Stimulated activated CD4-positive, alpha-beta T cell treated with anti-CD3 and anti-CD28 coated beads, Interleukin-12 subunit alpha, Interleukin-12 subunit beta, amount 100 ng/mL, for 24 hours (primary cell): ENCODE data around the gene GPATCH3.
"Not testable (repeated sequence)": the region's sequence is repeated elsewhere in the genome, so short reads cannot be mapped to it uniquely, and the experiment has no call there.

ENCODE experiments used
- DNase-seq, 2 experiments: peaks; one replicate each; pipeline ENCODE4 v3.0.0-alpha.2; 2020; ENCODE audit warnings: low read depth in 2 of 2

GPATCH3 gene

DNA sequence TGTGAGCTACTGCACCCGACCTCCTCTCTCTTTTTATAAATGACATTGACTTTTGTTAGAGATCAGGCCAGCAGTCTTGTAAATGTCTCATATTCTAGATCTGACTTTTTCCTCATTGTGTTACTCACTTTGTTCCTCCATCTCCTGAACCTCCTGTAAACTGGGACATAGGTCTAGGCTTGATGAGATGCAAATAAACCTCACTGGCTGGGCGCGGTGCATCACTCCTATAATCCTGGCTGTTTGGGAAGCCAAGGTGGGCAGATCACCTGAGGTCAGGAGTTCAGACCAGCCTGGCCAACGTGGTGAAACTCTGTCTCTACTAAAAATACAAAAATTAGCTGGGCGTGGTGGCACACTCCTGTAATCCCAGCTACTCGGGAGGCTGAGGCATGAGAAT is 52.4 kb downstream of the GPATCH3 start:
- not testable (repeated sequence) for DNase-seq

DNA sequence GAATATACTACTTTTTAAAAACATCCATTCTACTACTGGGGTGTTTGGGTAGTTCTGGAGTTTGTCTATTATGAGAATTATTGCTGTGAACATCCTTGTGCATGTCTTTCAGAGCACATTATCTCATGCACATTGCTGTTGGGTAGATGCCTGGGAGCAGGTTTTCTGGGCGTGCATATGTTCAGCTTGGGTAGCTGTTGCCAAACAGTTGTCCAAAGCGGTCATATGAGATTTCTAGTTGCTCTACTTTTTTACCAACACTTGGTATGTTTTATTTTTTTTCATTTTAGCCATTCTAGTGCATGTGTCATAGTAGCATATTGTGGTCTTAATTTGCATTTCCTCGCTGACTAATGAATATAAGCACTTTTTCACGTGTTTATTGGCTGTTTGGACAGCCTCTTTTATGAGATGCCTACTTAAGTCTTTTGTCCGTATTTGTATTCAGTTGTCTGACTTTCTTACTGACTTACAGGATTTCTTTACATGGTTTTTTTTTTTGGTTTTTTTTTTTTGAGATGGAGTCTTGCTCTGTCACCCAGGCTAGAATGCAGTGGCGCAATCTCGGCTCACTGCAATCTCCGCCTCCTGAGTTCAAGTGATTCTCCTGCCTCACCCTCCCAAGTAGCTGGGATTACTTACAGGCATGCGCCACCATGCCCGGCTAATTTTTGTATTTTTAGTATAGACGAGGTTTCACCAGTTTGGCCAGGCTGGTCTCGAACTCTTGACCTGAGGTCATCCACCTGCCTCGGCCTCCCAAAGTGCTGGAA is 55.7 kb downstream of the GPATCH3 start:
- DNase-seq = no peak
